Activated CD4-positive, alpha-beta T cell treated with anti-CD3 and anti-CD28 coated beads for 24 hours (primary cell): ENCODE measurements around the gene TSPO.

Experiments used
- DNase-seq, 2 donors: peaks; one replicate each; pipeline ENCODE4 v3.0.0-alpha.2; 2020; ENCODE audit warnings: low read depth in 2 of 2

Gene TSPO

DNA sequence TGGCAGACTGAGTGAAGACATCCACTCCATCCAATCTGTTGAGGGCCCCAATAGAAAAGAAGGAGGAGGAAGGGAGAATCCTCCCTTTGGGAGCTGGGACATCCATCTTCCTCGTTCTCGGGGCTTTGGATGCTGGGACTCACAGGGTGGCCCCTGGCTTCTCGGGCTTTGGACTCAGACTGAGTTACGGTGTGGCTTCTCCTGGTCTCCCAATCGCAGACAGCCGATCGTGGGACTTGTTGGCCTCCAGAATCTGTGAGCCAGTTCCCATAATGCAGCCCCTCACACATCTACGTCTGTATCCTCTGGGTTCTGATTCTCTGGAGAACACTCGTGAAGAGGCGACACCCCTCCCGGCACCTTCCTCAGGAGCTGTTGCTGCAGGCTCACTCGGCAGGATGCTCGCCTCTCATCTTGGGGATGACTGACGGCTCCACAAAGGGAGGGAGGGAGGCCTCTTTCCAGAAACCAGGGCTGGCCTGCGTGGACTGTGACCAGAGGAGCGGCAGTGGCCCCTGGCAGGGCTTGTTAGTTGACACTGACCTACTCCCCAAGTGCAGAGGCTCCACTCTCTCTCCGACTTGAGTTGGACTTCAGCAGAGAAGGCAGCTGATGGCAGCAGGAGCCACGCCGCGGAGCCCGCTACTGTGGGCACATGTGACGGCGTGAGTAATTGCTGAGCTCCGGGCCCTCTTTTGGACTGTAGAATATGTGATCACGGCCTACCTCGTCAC, 50.3 kb downstream of the TSPO start:
- no peak for DNase-seq

GRCh38 chr22:43202326-43202725, 51.0 kb downstream of the TSPO start:
- DNase-seq: no peak

GRCh38 chr22:43202756-43203410, 51.5 kb downstream of the TSPO start:
- DNase-seq: no peak

- DNase-seq: no peak
Observed at GRCh38 chr22:43203471-43203981, 52.2 kb downstream of the TSPO start.

DNA sequence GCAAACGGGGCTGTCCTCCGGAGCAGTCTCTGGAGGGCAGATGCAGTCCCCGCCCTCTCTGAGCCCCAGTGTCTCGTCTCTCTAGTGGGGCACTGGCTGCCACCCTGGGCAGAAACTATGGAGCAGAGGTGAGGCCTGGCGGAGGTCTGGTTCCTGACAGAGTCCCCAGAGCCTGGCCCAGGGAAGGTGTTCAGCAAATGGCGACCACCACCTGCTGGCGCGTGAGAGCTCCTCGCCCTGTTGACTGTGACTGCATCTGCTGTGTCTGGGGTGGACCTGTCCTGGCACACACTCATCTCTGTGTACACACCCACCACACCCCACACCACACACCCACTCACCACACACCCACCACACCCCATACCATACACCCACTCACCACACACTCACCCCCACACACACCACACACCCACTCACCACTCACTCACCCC, 53.9 kb downstream of the TSPO start:
- DNase-seq: no peak

GRCh38 chr22:43205748-43206508, 54.6 kb downstream of the TSPO start:
- DNase-seq: no peak

DNA sequence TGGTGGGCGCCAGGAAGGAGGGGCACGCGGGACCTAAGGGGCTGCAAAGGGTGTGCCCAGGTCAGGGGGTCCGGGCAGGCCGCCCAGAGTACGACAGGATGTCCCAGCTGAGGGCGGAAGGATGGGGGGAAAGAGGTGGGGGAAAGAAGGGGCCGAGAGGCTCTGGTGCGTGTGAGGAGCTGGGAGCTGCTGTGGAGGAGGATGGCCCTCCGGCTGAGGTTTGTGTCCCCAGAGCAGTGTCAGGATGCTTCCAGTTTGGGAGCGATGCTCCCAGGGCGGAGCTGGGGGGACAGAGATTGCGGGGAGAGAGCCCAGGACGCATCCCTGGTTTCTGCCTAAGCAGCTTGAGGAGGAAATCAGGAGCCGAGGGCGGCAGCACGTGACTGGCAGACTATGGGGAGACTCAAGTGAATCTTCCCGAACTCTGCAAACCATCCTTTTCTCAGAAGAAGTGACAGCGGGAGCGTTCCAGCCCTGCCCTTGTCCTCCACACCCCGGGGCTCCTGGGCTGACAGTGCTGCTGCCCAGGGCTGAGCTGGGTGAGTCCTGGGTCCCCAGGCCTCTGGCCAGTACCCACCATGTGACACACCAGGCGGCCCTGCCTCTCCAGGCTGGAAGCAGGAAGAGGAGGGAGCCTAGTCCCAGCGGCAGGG, 55.3 kb downstream of the TSPO start:
- DNase-seq: no peak

DNA sequence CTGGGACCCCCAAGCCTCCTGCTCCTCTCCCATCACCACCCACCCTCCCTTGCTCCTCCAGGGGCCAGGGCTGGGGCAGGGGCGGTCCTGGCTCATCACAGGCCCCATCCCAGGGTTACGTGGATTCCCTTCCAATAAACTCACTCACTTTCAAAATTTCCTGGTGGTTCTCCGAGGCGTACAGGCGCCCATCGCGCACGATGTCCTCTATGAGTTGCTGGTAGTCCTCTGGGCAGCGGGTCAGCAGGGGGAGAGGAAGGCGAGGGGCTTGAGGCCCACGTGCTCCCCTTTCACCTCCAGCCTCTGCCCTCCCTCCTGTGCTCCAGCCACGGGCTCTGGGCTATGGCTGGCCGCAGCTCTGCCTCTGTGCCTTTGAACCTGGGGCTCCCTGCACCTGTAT, 56.0 kb downstream of the TSPO start:
- DNase-seq: no peak

DNA sequence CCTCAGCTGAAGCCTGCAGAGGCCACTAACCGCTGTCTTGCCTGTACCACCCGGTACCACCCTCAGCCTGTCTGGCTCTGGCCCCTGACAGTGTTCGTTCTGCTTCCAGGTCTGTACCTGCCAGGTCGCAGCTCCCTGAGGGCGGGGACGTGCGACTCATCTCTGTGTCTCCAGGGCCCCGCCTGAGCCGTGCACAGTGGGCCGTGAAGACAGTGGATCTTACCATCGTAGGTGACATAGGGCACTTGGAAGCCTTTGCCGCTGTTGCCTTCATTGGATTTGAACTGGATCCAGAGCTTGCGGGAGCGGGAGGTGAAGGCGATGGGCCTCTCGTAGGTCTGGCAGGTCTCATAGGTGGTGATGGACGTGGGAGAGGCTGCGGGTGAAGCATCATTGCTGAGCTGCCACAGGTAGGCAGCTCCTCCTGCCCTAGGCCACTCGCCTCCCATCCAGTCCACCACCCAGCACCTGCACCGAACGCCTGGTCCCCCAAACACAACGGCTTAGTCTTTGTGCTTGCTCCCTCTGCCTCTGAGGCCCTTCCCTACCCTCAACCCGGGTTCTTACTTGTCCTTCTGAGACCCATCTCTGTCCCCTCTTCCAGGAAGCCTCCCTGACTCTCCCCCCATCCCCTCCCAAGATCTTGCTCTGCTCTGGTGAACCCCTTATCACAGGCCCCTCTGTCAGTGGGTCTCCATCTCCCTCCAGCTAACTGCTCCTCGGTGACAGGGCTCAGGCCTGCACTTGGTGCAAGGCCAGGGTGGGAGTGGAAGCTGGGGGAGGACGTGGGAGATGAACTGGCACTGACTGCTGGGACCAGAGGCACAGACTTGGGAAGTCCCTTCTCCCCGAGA, 56.7 kb downstream of the TSPO start:
- DNase-seq: no peak

DNA sequence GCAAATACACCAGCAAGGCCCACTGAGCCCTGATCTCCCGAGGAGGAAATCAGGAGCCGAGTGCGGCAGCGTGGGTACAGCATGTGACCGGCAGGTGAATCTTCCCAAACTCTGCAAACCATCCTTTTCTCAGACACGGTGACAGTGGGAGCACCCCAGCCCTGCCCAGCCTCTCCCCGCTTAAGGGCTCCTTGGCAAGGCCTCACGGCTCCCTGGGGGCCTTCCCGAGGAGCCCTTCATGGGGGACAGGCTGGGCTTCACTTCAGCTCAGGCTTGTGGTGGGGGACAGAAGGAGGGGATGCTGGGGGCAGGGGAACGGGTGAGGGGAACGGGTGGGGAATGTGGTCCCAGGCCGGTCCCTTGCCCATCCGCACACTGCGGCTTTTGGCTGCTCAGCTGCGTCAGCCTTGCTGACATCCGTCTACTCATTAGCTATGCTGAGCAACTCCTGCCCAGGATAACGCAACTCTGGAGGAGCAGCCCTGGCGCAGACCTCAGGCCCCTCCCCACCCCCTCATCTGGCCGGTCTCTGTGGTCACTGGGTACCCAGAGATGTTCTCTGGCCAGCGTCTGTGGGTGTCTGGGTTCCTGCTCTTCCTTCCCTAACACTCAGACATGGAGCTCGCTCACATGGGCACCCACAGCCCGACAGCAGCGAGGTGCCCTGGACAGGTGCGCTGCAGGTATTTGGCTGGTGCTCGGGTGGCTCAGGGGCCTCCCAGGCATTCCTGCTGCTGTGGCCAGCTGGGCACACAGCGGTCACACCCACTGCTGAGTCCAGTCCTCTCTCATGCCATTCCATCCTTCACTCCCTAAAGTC, 57.6 kb downstream of the TSPO start:
- no peak for DNase-seq

DNA sequence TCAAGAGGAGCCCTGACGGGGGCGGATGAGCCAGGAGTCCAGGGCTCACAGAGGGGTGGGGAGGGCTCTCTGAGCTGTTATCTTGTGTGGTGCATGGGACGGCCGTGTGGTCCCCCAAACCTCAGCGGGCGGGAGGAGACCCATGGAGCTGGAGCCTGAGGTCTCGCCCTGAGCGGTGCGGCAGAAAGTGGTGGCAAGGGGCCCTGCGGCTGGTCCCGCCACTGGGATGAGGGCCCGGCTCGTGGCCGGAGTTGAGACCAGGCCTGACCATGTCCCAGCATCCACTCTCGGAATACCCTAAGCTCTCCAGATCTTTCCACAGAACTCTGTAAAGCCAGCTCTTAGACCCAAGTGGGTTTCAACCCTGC, 58.1 kb downstream of the TSPO start:
- DNase-seq: no peak

- DNase-seq: no peak
Observed at GRCh38 chr22:43209971-43210370, 58.6 kb downstream of the TSPO start.

DNA sequence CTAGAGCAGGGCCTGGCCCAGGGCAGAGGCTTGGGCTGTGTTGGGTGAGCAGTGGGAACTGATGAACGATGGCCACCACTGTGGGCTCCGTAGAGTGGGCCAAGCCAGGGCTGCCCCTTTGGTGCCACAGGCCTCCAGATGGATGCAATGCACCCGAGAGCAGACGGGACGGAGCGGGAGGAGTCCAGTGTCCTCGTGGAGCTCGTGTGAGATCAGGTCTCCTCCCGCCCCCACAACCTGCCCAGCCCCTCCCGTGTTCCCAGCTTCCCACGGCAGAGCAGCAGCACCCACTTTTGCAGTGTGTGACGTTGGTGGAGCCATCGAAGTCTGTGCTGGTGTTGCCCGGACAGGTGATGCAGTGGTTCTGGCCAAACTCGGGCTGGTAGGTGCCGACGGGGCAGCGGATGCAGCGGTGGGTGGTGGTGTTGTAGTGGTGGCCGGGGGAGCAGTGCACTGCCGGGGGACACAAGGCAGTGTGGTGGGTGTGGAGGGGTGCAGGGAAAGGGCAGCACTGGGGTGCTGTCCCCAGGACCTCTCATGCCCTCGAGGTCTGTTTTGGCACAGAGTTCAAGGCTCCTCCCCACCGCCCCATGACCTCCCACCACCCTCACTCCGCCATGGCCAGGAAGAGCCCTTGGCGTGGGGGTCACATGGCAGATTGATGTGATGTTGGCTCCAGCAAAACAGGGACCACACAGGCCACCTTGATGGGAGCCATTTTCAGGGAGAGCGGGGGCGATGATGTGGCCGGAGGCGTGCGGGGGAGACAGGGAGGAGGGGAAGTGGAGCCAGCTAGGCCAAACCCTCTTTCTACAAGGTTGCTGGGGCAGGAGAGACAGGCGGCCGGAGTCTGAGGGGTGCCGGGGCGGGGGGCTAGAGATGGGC, 59.5 kb downstream of the TSPO start:
- no peak for DNase-seq

GRCh38 chr22:43211941-43212433, 60.6 kb downstream of the TSPO start:
- no peak for DNase-seq

GRCh38 chr22:43212434-43212952, 61.1 kb downstream of the TSPO start:
- no peak for DNase-seq
